GM21528 (cell line): ENCODE data around the gene DNMT3L.

Experiments used
- ATAC-seq: cut with Tn5 transposase; IDR thresholded peaks from one replicate; pipeline ENCODE4 v1.9.1; 2021; ENCODE audit warnings: mild to moderate bottlenecking, moderate library complexity; ENCODE audit not compliant: unreplicated experiment, low FRiP score

DNMT3L gene

DNA sequence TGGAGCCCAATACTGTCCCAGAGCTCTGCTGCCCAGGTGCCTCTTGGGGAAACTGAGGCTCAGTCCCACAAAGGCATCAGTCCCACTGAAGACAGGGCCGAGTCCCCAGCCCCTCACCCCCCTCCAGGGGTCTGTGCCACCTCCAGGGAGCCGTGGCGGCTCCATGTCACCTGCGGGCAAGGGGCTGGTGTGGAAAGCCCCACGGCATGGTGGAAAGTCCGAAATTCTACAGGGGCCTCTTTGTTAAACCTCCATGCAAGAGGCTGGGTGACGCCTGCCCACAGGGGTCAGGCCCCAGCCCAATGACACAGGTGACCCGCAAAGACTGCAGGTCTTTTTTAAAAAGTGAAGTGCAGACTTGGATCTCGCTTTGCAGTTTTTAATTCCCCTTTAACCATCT is 20.7 kb upstream of the DNMT3L start:
- ATAC-seq, result no peak

GRCh38 chr21:44281801-44282200 is 20.1 kb upstream of the DNMT3L start:
- ATAC-seq, result no peak

- ATAC-seq, result no peak
Observed at GRCh38 chr21:44279354-44280260, 17.9 kb upstream of the DNMT3L start.

GRCh38 chr21:44275041-44275440 is 13.3 kb upstream of the DNMT3L start:
- ATAC-seq, result no peak

- ATAC-seq, result no peak
Observed at GRCh38 chr21:44273046-44273445, 11.3 kb upstream of the DNMT3L start.

GRCh38 chr21:44272284-44272858 is 10.7 kb upstream of the DNMT3L start:
- no peak for ATAC-seq

DNA sequence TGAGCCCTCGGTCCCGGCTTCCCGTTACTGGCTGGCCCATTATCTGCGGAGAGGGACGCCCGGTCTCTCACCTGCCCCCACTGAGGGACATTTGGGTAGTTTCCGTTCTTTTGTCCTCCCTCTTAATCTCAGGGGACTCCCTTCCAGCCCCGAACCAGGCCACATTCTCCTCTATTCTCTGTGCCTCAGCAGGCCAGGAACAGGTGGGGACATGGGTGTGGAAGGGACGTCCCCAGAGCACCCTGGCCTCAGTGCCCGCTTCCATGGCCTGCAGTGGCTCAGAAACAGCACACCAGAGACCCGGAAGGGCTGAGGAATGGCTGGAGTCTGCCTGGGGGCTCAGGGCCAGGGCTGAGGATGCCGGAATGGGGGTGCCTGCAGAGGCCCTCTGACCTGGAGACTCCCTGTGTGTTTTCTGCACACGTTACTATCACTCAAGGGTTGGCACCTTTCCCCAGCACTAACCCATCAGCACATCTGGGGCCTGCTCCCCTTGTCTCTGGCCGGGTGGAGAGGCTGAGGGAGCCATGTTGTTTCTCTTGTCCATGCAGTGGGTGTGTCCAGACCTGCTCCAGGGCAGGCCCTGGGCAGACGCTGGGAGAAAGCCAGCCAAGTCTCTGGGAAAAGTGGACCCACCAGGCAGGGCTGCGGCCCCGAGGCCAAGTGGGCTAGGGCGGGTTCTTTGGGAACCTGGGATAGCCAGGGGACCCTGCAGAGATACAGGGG is 10.0 kb upstream of the DNMT3L start:
- no peak for ATAC-seq

DNA sequence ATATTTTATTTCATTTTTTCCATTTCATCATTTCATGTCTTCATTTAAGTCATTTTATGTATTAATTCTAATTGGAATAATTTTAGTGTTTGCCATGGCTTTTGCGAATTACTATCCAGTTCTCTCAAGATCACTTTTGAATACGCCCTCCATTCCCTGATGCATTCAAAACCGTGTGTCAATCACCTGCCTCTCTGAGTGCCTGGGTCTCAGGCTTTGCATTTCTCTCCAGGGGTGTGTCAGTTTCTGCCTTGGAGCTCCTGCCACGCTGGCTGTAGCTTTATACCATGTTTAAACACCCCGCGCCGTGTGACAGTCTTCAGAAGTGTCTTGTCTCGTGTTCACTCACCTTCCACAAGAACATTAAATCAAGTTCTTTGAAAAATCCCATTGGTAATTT is 7.4 kb upstream of the DNMT3L start:
- no peak for ATAC-seq

DNA sequence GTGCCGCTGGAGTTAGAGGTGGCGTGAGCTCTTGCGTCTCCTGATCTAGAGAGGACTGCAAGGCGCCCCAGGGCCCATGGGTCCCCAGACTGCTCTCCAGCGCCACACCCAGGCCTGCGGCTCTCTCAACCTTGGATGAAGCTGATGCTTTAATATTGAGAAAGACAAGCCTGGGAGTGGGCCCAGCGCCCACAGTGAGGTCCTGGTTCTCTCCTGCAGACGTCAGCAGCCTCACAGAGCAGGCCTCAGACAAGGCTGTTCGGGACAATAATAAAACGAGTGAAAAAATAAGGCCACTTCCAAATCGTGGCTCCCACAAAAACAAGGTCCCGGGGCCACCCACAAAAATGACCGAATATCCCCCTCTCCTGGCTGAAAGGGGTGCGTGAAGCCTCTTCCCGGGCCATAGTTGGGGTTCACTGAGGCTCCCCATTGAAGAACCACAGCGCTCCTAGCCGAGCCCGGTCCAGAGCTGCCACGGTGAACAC is 6.0 kb upstream of the DNMT3L start:
- ATAC-seq, result no peak

DNA sequence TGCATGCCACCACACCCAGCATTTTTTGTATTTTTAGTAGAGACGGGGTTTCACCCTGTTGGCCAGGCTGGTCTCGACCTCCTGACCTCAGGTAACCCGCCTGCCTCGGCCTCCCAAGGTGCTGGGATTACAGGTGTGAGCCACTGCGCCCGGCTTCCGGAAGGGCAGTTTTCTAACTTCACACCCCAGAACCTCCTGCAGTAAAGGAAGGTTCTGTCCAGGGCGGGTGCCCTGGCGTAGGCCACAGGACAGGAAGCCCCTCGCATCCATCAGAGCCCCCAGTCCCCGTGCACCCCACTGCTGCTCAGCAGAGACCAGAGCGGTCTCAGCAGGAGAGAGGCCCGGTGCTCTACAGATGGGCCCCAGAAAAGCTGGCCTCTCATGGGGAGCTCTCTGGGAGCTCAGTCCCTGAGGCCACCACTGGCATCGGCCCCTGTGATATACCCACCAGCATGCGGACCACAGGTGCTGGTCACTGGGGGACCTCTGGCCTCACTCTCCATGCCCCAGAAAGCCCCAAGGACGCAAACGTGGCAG is 4.1 kb upstream of the DNMT3L start:
- no peak for ATAC-seq

- ATAC-seq, result no peak
Observed at GRCh38 chr21:44263768-44264167, 2.1 kb upstream of the DNMT3L start.

DNA sequence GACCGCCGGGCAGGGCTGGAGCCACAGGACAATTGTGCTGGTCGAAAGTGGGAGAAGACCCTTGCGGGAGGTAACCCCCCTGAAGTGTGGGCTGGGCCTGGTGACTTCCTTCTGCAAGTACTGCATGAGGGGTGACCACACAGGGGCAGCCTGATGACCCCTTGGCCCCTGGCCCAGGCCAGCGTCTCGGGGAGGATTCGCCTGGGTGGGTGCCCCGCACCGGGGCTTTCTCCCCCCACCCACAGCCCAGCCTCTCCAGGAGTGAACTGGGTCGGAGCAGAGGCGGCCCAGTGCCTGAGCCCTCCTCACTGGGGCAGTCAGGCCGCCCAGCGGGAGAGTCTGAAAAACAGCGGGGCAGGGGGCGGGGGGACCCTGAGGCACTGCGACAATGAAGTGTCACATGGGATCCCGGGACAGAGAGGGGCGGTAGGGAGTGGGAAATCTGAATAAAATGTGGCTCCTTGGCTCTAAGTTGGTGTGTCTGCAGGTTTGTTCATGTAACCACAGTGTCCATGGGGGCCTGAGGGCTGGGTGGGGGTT is 1.6 kb upstream of the DNMT3L start:
- no peak for ATAC-seq

DNA sequence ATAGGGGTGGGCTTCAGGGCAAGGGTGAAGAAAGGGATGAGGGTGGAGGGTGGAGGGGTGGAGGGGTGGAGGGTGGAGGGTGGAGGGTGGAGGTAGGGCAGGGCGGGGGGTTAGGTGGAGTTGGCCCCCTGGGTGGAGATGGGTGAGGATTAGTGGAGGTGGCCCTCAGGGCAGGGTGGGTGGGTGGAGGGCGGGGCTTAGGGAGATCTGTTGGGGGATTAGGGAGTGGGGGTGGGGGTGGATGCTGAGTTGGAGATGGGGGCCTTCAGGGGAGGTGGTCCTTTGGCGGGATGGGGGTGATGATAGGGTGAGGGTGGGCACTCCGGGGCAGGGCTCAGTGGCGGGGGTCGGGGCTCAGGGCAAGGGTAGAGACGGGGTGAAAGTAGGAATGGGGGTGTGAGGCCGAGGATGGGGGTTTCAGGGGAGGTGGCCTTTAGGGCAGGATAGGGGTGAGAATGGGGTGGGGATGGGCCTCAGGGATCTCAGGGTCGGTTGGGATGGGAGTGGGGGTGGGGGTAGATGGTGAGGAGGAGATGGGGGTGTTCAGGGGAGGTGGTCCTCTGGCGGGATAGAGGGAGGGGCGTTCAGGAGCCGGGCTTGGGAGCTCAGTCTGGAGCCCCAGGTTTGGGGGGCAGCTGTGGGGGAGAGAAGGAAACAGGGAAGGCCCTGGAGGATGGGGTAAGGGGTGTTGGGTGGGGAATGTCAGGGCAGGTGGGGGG is 800 bp upstream of the DNMT3L start:
- no peak for ATAC-seq

DNA sequence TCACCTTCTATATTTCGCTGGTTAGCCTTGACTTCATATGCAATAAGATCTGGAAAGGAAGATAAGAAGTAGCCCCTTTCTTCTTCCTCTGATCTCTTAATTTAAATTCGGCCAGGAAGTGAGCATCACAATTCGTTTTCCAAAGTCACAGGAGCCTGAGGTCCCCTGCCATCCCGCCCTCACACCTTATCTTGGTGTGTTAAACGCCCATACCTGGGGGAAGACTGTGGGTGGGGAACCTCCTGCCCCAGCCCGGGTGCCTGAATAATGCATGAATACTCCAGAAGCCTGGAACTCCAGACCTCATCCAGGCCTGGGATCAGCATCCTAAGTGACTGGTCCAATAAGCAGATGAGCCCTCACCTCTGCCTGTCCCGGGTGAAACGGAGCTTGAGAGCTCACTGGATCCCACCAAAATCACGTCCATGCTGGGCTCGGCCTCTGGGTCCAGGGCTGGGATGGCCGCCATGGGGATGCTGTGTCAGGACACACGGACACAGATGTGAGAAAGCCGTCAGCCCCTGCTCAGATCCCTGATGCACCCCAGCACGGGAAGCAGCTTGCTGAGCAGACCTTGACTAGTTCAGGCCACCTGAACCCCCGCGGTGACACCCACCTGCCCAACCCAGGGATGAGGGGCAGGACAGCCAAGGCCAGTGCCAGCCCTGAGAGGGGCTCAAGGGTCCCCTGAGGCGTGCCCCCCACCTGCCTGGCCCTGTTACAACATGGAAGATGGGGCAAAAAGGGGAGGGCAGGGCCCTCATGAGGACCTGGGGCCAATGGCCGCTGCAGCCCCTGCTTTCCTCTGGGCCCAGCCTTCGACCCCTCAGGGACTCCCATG is 686 bp downstream of the DNMT3L start:
- no peak for ATAC-seq

DNA sequence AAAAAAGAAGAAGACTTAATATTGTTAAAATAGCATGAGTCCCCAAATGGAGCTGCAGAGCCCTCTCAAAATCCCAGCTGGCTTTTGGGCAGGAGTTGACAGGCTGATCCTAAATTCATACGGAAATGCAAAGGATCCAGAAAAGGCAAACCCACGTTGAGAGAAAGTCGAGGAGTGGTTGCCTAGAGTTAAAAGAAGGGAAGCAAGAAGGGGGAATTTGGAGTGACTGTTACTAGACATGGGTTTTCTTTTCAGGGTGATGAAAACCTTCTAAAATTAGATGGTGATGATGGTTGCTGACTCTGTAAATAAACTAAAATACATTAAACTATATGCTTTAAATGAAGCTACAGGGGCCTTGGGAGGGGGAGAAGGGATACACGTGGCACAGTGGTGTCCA is 1.6 kb downstream of the DNMT3L start:
- ATAC-seq, result no peak

DNA sequence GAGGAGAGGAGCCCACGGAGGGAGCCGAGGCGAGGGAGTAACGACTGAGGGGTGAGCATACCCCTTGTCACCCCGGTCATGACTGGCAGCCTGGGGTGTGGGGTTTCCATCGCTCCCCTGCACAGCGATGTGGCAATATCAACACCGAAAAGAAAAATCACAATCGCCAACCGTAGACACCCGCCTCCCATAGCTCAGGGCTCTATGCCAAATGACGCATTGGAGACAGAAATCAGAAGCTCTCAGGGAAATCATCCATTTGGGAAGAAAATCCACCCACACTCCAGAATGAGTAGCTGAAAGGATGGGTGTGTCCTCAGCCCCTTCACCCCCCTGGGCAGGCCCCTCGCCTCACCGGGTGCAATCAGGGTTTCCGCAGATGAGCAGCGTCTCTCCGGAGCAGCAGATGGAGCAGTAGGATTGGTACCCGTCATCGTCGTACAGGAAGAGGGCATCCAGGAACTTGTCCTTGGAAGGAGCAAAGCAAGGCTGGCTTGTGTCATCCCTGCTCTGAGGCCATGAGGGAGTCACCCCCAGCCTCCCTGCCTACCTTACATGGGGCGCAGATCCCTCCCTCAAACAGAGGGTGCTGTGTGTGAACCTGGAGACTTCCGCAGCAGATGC is 2.5 kb downstream of the DNMT3L start:
- ATAC-seq, result no peak

DNA sequence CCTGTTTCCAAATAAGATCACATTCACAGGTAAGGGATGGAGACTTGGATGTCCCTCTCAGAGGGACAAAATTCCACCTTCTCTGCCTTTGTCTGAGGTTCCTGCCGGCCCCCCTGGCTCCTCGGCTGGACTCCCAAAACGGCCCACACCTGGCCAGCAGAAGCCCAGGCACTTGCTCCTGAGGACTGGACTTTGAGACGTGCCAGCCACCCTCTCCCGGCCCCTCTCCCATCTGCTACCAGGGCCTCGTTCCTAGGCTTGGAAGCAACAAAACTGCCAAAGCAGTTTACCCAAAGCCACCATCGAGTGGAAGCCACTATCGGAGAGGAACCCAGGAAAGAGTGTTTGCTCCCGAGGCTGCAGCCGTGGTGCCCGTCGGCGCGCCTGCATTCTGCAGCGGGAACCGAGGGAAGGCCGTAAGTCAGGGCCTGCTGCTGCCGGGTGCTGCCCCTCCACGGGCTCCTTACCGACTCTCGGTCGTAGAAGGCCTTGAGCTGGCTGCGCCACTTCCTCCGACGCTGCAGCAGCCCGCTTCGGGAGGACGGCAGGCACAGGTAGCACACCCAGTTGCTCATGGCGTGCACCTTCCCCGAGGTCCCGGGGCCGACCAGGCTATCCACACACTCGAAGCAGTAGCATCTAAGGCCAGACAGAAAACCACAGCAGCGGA is 3.5 kb downstream of the DNMT3L start:
- ATAC-seq, result no peak

- no peak for ATAC-seq
Observed at GRCh38 chr21:44255511-44255981, 6.2 kb downstream of the DNMT3L start.
